ENCODE measurements around the gene TLCD4.

- TF ChIP-seq POLR2AphosphoS5 (IDR thresholded peaks at IDR 0.05; ENCODE audit: low read depth, low read length) (no peak), JUN (IDR thresholded peaks at IDR 0.05; ENCODE audit: low read depth, low read length) (no peak), CTCF (IDR thresholded peaks at IDR 0.05; ENCODE audit: control extremely low read depth in 1 of 3, insufficient read depth in 1 of 3, low read depth in 1 of 3, low read length in 3 of 3) (no peak)
Observed at GRCh38 chr1:95073446-95073845, 43.7 kb upstream of the TLCD4 start.

All from H1 (cell line).